Omental fat pad (tissue), 4 donors: ENCODE data around the gene ORC6. TPM values are rescaled to one million over a fixed set of nuclear protein-coding genes. Genes with fewer than 3 reads are reported as not detected.

Experiments used
- ATAC-seq: fragments of 150-250 bp; one replicate; pipeline ENCODE4 v1.9.1; 2016; ENCODE audit warnings: mild to moderate bottlenecking, moderate library complexity; ENCODE audit not compliant: low FRiP score
- DNase-seq: peaks from one replicate; pipeline ENCODE4 v3.0.0-alpha.2; 2019; ENCODE audit warnings: low spot score
- CTCF ChIP-seq, 3 donors: fragments of 450-650 bp; IDR thresholded peaks; one replicate each; pipeline ENCODE4 v1.5.1; 2016 to 2017; ENCODE audit warnings: antibody characterized with exemption in 3 of 3, mild to moderate bottlenecking in 3 of 3, moderate library complexity in 2 of 3
- total RNA-seq, 4 donors: library from RNA; depleted of rRNA; stranded (reverse); fragments of >200 nt; gene quantifications; one replicate each; pipeline ENCODE4 v1.1.0, GENCODE V29; 2016

Gene ORC6
- total RNA-seq, 4 donors from 2014 or later: 0.63 to 3.1 (median 1.5) TPM

- ATAC-seq: no peak
- TF ChIP-seq CTCF (IDR thresholded peaks at IDR 0.05): no peak
- DNase-seq: no peak
These were observed 50.5 kb downstream of the ORC6 start for GRCh38 chr16:46739934-46740333.

GRCh38 chr16:46743232-46743719, 53.8 kb downstream of the ORC6 start:
- no peak for TF ChIP-seq CTCF (IDR thresholded peaks at IDR 0.05)
- no peak for ATAC-seq
- no peak for DNase-seq

GRCh38 chr16:46745617-46746016, 56.2 kb downstream of the ORC6 start:
- ATAC-seq: no peak
- no peak for TF ChIP-seq CTCF (IDR thresholded peaks at IDR 0.05)
- no peak for DNase-seq

- no peak for TF ChIP-seq CTCF (IDR thresholded peaks at IDR 0.05)
- DNase-seq (no peak), ATAC-seq (peak; percentile 35)
These were observed 57.6 kb downstream of the ORC6 start for GRCh38 chr16:46746821-46747776.

Other genes starting within 250 kb of the ORC6 start
- gene SHCBP1, start 68.3 kb upstream of the ORC6 start, total RNA-seq: 1 to 10 TPM in 2 of 4 donors, under 1 TPM in 1, not detected in 1; 0.84 to 2.9 (median 1.9) TPM
- gene VPS35, start 481 bp upstream of the ORC6 start, total RNA-seq: 10 to 100 TPM; 49.4 to 74.5 (median 63.0) TPM
- gene MYLK3, start 58.7 kb downstream of the ORC6 start, total RNA-seq: under 1 TPM in 2 of 4 donors, not detected in 2; 0.38 to 0.48 TPM
- 1 to 10 TPM; 4.0 to 6.6 (median 4.7) TPM for gene C16orf87, start 141.5 kb downstream of the ORC6 start, total RNA-seq
- gene GPT2, start 194.7 kb downstream of the ORC6 start, total RNA-seq: 100 to 1,000 TPM in 3 of 4 donors, 10 to 100 TPM in 1; 57.5 to 138 (median 105) TPM